ENCODE measurements around the gene SIK3.
"Not testable (repeated sequence)": the region's sequence is repeated elsewhere in the genome, so short reads cannot be mapped to it uniquely, and the experiment has no call there.

DNA sequence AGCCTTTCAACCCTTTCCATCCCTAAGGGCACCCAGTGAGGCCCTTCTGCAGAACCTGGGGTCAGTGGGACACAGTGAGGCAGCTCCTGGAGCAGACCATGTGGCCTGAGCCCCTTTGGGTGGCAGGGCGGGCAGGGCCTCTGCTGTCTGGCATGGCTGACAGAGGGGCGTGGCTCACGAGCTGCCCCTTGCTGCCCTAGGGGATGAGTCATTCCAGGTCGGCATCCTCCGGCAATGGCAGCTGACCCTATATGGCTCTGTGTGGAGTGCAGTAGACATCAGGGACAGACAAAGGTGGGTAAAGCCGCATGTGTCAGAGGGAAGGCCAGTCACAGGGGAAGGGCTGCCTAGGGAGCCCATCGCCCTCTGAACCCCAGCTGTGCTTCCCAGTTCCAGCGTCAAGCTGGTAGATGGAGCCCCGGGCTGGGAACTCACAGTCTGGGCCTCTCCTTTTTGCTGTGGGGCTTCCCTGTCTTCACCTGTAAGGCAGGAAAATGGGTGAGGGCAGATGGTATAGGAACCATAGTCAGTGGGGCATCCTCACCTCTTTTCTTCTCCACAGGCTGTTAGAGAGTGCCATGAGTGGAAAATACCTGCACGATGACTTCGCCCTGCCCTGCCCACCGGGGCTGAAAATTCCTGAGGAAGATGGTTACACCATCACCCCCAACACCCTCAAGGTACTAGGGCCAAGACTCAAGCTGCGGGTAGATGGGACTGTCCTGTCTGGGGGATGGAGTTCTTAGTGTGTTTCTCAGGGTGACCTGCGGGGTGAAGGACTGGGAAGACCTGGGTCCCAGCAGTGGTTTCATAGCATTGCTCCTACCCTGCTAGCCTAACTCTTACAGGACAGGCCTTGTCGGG lies 39.2 kb upstream of the SIK3 start:
- TF ChIP-seq, protein P1, sequence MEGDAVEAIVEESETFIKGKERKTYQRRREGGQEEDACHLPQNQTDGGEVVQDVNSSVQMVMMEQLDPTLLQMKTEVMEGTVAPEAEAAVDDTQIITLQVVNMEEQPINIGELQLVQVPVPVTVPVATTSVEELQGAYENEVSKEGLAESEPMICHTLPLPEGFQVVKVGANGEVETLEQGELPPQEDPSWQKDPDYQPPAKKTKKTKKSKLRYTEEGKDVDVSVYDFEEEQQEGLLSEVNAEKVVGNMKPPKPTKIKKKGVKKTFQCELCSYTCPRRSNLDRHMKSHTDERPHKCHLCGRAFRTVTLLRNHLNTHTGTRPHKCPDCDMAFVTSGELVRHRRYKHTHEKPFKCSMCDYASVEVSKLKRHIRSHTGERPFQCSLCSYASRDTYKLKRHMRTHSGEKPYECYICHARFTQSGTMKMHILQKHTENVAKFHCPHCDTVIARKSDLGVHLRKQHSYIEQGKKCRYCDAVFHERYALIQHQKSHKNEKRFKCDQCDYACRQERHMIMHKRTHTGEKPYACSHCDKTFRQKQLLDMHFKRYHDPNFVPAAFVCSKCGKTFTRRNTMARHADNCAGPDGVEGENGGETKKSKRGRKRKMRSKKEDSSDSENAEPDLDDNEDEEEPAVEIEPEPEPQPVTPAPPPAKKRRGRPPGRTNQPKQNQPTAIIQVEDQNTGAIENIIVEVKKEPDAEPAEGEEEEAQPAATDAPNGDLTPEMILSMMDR (conservative IDR thresholded peaks at IDR 0.05; ENCODE audit: low read depth in 2 of 2): not testable (repeated sequence)
- TF ChIP-seq JUNB (IDR thresholded peaks at IDR 0.05; ENCODE audit: unreplicated experiment); EZH2 (IDR thresholded peaks at IDR 0.05; ENCODE audit: low read depth, unreplicated experiment); POLR2AphosphoS5 (IDR thresholded peaks at IDR 0.05; ENCODE audit: low read depth); EZH2phosphoT487 (IDR thresholded peaks at IDR 0.05; ENCODE audit: unreplicated experiment); STAT1 (IDR thresholded peaks at IDR 0.05; ENCODE audit: unreplicated experiment): not testable (repeated sequence)
- TF ChIP-seq, protein P2, sequence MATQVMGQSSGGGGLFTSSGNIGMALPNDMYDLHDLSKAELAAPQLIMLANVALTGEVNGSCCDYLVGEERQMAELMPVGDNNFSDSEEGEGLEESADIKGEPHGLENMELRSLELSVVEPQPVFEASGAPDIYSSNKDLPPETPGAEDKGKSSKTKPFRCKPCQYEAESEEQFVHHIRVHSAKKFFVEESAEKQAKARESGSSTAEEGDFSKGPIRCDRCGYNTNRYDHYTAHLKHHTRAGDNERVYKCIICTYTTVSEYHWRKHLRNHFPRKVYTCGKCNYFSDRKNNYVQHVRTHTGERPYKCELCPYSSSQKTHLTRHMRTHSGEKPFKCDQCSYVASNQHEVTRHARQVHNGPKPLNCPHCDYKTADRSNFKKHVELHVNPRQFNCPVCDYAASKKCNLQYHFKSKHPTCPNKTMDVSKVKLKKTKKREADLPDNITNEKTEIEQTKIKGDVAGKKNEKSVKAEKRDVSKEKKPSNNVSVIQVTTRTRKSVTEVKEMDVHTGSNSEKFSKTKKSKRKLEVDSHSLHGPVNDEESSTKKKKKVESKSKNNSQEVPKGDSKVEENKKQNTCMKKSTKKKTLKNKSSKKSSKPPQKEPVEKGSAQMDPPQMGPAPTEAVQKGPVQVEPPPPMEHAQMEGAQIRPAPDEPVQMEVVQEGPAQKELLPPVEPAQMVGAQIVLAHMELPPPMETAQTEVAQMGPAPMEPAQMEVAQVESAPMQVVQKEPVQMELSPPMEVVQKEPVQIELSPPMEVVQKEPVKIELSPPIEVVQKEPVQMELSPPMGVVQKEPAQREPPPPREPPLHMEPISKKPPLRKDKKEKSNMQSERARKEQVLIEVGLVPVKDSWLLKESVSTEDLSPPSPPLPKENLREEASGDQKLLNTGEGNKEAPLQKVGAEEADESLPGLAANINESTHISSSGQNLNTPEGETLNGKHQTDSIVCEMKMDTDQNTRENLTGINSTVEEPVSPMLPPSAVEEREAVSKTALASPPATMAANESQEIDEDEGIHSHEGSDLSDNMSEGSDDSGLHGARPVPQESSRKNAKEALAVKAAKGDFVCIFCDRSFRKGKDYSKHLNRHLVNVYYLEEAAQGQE (IDR thresholded peaks at IDR 0.05; ENCODE audit: unreplicated experiment): not testable (repeated sequence)
- TF ChIP-seq, protein P3, sequence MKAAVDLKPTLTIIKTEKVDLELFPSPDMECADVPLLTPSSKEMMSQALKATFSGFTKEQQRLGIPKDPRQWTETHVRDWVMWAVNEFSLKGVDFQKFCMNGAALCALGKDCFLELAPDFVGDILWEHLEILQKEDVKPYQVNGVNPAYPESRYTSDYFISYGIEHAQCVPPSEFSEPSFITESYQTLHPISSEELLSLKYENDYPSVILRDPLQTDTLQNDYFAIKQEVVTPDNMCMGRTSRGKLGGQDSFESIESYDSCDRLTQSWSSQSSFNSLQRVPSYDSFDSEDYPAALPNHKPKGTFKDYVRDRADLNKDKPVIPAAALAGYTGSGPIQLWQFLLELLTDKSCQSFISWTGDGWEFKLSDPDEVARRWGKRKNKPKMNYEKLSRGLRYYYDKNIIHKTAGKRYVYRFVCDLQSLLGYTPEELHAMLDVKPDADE (IDR thresholded peaks at IDR 0.05): not testable (repeated sequence)

Measured in GM23338 (cell line).